Sigmoid colon (tissue), 7 donors: ENCODE data around the gene ZFP91. TPM values are rescaled to one million over a fixed set of nuclear protein-coding genes. Genes with fewer than 3 reads are reported as not detected.

Experiments used
- DNase-seq: peaks from one replicate; pipeline ENCODE4 v3.0.0-alpha.2; 2019
- H3K27ac ChIP-seq, 4 donors: fragments of 200-600 bp; sonication (generic); one replicate each; pipeline ENCODE4 v1.5.1; 2016 to 2019; ENCODE audit warnings: mild to moderate bottlenecking in 1 of 4
- H3K27me3 ChIP-seq, 3 donors: fragments of 200-600 bp; sonication (generic); one replicate each; pipeline ENCODE4 v1.5.1; 2019; ENCODE audit warnings: mild to moderate bottlenecking in 1 of 3
- H3K36me3 ChIP-seq, 4 donors: fragments of 200-600 bp; sonication (generic); one replicate each; pipeline ENCODE4 v1.5.1; 2016 to 2019
- H3K4me1 ChIP-seq, 4 donors: fragments of 200-600 bp; sonication (generic); one replicate each; pipeline ENCODE4 v1.5.1; 2017 to 2019
- H3K4me3 ChIP-seq, 4 donors: fragments of 200-600 bp; sonication (generic); one replicate each; pipeline ENCODE4 v1.5.1; 2017 to 2019; ENCODE audit warnings: mild to moderate bottlenecking in 2 of 4, moderate library complexity in 1 of 4
- H3K9me3 ChIP-seq, 4 donors: fragments of 200-600 bp in 3 of 4; sonication (generic) in 3 of 4; one replicate each; pipeline versions ENCODE4 v1.5.1 to v1.6.1; 2013 to 2019
- EP300 ChIP-seq, 4 donors: sonication (generic); formaldehyde crosslinking; IDR thresholded peaks; one replicate each; pipeline ENCODE4 v1.6.1; 2017; ENCODE audit warnings: antibody characterized with exemption in 4 of 4
- POLR2A ChIP-seq, 2 donors: fragments of 450-650 bp; IDR thresholded peaks; one replicate each; pipeline ENCODE4 v1.6.1; 2016; ENCODE audit warnings: antibody characterized with exemption in 2 of 2, mild to moderate bottlenecking in 2 of 2, moderate library complexity in 2 of 2
- POLR2AphosphoS5 ChIP-seq, 4 donors: sonication (generic); formaldehyde crosslinking; IDR thresholded peaks; one replicate each; pipeline ENCODE4 v1.6.1; 2017; ENCODE audit warnings: antibody characterized with exemption in 4 of 4
- whole genome bisulfite sequencing, 2 donors: extraction: QIAGEN DNeasy Blood & Tissue Kit; methylation state at CpG; one replicate each; pipeline ENCODE4 v1.1.7; 2013; 5-methylcytosine and 5-hydroxymethylcytosine counted together
- intact Hi-C: fragments of 100-400 bp; cut with DNase I; formaldehyde crosslinking; loops from one replicate; pipeline ENCODE4 v1.15.1; 2023
- polyA plus RNA-seq, 3 donors: library from polyadenylated mRNA; stranded (reverse); fragments of 200-250 nt; gene quantifications; one replicate each; pipeline ENCODE4 v1.2.3, GENCODE V29; 2013
- total RNA-seq, 4 donors: library from RNA; depleted of rRNA; stranded (reverse); fragments of >200 nt; gene quantifications; one replicate each; pipeline ENCODE4 v1.1.0, GENCODE V29; 2016
- TF ChIP-seq, protein P1 (sequence below), 4 experiments: fragments of 450-650 bp in 3 of 4; fragments of 200-600 bp in 1 of 4; IDR thresholded peaks; one replicate each; pipeline ENCODE4 v1.5.1; 2016 to 2019; ENCODE audit warnings: antibody characterized with exemption in 4 of 4, mild to moderate bottlenecking in 3 of 4, moderate library complexity in 2 of 4
- donor health status: healthy with polysubstance abuse.
- donor health status: Bipolar disorder and iron deficiency.
- donor health status: healthy.

The ZFP91 gene
- total and polyA plus RNA-seq, 7 donors = 31.6 to 77.4 (median 68.4) TPM

GRCh38 chr11:58579192-58580129, 598 bp downstream of the ZFP91 start:
- peaks cover 0 to 73% (median 62%) of the 10 kb centered on the region in 4 donors for H3K4me1 ChIP-seq
- DNase-seq = peak; percentile 97
- H3K27me3 ChIP-seq = no peaks in the 10 kb centered on the region
- H3K4me3 ChIP-seq = peak overlapping the region; percentile 89 to 100 (median 99)
- H3K27ac ChIP-seq = peak overlapping the region; percentile 98 to 100 (median 100)
- no peaks in the 10 kb centered on the region for H3K36me3 ChIP-seq
- TF ChIP-seq POLR2AphosphoS5 (IDR thresholded peaks at IDR 0.05) = peak; percentile 92 to 94 (median 92)
- peak; percentile 64 to 68 for TF ChIP-seq POLR2A (IDR thresholded peaks at IDR 0.05)
- TF ChIP-seq, protein P1, sequence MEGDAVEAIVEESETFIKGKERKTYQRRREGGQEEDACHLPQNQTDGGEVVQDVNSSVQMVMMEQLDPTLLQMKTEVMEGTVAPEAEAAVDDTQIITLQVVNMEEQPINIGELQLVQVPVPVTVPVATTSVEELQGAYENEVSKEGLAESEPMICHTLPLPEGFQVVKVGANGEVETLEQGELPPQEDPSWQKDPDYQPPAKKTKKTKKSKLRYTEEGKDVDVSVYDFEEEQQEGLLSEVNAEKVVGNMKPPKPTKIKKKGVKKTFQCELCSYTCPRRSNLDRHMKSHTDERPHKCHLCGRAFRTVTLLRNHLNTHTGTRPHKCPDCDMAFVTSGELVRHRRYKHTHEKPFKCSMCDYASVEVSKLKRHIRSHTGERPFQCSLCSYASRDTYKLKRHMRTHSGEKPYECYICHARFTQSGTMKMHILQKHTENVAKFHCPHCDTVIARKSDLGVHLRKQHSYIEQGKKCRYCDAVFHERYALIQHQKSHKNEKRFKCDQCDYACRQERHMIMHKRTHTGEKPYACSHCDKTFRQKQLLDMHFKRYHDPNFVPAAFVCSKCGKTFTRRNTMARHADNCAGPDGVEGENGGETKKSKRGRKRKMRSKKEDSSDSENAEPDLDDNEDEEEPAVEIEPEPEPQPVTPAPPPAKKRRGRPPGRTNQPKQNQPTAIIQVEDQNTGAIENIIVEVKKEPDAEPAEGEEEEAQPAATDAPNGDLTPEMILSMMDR (IDR thresholded peaks at IDR 0.05) = peak; percentile 81 to 96 (median 91)
- TF ChIP-seq EP300 (IDR thresholded peaks at IDR 0.05) = peak in 2 of 4 donors; percentile 24 to 59
- 0 to 1% methylated on average over 78 of the region's 78 CpGs for WGBS, 2 donors
- intact Hi-C loops = loop anchor here (5.0 to 10.0 kb wide), 6 partner anchors 98 to 1257 kb away; partner anchors contain the start of genes FAM111A, STX3, TNKS1BP1 and ZDHHC5
- no peaks in the 10 kb centered on the region for H3K9me3 ChIP-seq

DNA sequence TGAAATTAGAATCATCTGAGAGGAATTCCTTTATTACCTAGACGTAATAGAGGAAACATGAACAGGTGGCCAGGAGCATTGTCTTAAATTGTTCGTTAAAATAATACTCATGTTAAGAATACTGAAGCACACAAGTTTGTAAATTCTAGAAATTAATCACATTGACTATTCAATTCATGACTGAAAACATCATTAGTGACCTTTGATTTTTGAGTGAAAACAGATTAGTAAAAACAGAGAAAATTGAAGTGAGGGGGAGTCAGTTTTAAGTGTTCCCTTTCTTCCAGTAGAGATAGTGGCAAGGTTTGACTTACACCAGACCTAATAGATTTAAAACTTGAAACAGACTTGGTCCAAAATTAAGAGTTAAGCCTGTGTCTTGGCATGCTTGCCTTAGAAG, 1.4 kb downstream of the ZFP91 start:
- DNase-seq = no peak
- intact Hi-C loops = no loop called here
- Histone ChIP-seq H3K4me3 (peak overlapping the region; percentile 89 to 100 (median 99)), H3K27ac (peak overlapping the region; percentile 98 to 100 (median 100)), H3K4me1 (peaks cover 0 to 75% (median 61%) of the 10 kb centered on the region in 4 donors), H3K27me3 (no peaks in the 10 kb centered on the region), H3K9me3 (no peaks in the 10 kb centered on the region), H3K36me3 (peaks cover 0 to 3% (median 0%) of the 10 kb centered on the region in 4 donors)
- TF ChIP-seq EP300 (IDR thresholded peaks at IDR 0.05) (no peak), POLR2AphosphoS5 (IDR thresholded peaks at IDR 0.05) (no peak), POLR2A (IDR thresholded peaks at IDR 0.05) (no peak)
- TF ChIP-seq, protein P1 (IDR thresholded peaks at IDR 0.05) = no peak
- WGBS, 2 donors = 2 to 5% methylated on average over 2 of the region's 2 CpGs

GRCh38 chr11:58582437-58582836, 3.6 kb downstream of the ZFP91 start:
- 62 to 96% methylated on average over 1 of the region's 1 CpG for WGBS, 2 donors
- H3K27me3 ChIP-seq = no peaks in the 10 kb centered on the region
- H3K4me1 ChIP-seq = peaks cover 0 to 55% (median 46%) of the 10 kb centered on the region in 4 donors
- no peaks in the 10 kb centered on the region for H3K9me3 ChIP-seq
- DNase-seq = no peak
- intact Hi-C loops = no loop called here
- no peak for TF ChIP-seq EP300 (IDR thresholded peaks at IDR 0.05)
- TF ChIP-seq POLR2A (IDR thresholded peaks at IDR 0.05) = no peak
- no peak for TF ChIP-seq POLR2AphosphoS5 (IDR thresholded peaks at IDR 0.05)
- TF ChIP-seq, protein P1 (IDR thresholded peaks at IDR 0.05) = no peak
- peak overlapping the region in 1 of 4 donors; percentile 98 for H3K27ac ChIP-seq
- H3K36me3 ChIP-seq = peaks cover 0 to 25% (median 0%) of the 10 kb centered on the region in 4 donors
- no peak overlapping the region for H3K4me3 ChIP-seq

DNA sequence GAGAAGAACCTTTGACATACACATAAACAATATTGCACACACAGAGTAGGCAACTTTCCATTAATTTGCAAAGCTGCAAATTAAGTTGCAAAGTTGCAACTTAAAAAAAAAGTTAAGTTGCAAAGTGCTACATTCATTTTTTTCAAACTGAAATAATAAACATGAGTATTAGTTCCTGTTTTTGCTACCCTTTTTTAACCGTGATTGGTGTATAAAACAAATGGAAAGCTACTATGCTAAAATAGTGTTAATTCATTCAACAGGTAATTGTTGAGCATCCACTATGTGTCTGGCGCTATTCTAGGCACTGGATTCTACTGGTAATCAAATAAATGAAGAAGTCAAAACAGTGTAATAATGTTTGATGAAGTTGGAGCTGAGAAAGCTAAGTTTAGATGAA, 8.1 kb downstream of the ZFP91 start:
- no peak for DNase-seq
- WGBS, 2 donors = 78 to 82% methylated on average over 2 of the region's 2 CpGs
- intact Hi-C loops = no loop called here
- Histone ChIP-seq H3K4me1 (peaks cover 0 to 33% (median 27%) of the 10 kb centered on the region in 4 donors), H3K36me3 (peaks cover 0 to 27% (median 0%) of the 10 kb centered on the region in 4 donors), H3K27me3 (no peaks in the 10 kb centered on the region), H3K9me3 (no peaks in the 10 kb centered on the region), H3K4me3 (no peak overlapping the region), H3K27ac (no peak overlapping the region)
- TF ChIP-seq, protein P1 (IDR thresholded peaks at IDR 0.05) = no peak
- TF ChIP-seq POLR2AphosphoS5 (IDR thresholded peaks at IDR 0.05) = no peak
- no peak for TF ChIP-seq EP300 (IDR thresholded peaks at IDR 0.05)
- TF ChIP-seq POLR2A (IDR thresholded peaks at IDR 0.05) = no peak
